Dermis blood vessel endothelial cell (primary cell): ENCODE data around the gene GPR37L1. TPM values are rescaled to one million over a fixed set of nuclear protein-coding genes. Genes with fewer than 3 reads are reported as not detected.
"Not testable (repeated sequence)": the region's sequence is repeated elsewhere in the genome, so short reads cannot be mapped to it uniquely, and the experiment has no call there.

Source experiments
- DNase-seq: peaks from one replicate; pipeline ENCODE4 v3.0.0; 2010
- total RNA-seq: library from RNA; depleted of rRNA; stranded (reverse); fragments of >200 nt; gene quantifications from 2 replicates; pipeline ENCODE4 v1.2.3, GENCODE V29; 2014

The GPR37L1 gene
- total RNA-seq, 1 donor from 2014 or later: not detected

DNA sequence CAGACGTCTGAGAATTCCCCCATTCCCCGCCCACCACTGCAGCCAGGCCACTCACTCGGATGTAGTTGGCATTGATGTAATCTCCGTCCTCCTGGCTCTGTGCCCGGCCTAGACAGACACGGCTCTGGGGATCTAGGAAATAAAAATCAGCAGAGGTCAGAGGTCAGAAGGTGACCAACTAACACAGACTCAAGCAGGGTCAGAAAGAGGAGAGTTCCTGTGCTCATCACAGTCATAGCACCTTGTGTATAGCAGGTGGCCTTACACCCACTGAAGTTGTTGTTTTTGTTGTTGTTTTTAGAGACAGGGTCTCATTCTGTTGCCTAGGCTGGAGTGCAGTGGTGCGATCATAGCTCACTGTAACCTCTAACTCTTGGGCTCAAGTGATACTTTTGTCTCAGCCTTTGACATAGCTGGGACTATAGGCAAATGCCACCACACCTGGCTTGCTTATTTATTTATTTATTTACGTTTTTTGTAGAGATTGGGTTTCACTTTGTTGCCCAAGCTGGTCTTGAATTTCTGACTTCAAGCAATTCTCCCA lies 32.8 kb downstream of the GPR37L1 start:
- DNase-seq: peak; percentile 71

DNA sequence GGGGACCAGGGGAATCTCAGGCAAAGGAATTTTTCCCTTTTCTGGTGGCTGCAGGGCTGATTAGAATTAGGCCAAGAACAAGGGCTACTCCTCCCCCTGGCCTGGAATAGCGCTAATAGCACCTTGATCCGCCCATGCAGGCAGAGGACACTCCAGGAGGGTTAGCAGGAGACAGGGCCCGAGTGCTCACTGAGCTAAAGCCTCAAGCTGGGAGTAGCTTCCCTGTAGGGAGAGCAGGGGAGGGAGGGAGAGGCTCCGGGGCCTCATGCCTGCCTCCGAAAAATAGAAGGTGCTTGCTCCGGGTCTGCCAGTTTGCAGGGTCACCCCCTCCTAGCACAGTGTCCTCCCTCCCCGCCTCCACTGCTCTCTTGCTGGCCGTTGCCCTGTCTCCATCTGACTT lies 33.9 kb downstream of the GPR37L1 start:
- no peak for DNase-seq

DNA sequence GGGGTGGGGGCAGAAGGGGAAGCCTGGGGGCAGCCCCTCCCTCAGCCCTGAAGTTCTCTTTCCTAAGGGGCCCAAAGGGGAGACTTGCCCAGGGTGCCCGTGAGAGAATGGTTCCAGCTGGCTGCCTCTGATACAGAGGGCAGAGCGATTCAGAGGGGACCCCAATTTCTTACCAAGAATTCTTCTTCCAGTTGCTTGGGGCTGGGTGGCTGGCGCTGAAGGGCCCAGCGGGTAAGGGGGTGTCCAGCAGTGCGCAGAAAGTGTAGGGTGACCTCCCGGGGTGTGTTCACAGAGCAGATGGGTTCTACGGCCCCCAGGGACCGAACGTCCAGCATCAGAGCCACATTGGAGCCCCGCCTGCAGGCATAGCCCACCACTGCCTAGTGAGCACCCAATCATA lies 35.2 kb downstream of the GPR37L1 start:
- no peak for DNase-seq

DNA sequence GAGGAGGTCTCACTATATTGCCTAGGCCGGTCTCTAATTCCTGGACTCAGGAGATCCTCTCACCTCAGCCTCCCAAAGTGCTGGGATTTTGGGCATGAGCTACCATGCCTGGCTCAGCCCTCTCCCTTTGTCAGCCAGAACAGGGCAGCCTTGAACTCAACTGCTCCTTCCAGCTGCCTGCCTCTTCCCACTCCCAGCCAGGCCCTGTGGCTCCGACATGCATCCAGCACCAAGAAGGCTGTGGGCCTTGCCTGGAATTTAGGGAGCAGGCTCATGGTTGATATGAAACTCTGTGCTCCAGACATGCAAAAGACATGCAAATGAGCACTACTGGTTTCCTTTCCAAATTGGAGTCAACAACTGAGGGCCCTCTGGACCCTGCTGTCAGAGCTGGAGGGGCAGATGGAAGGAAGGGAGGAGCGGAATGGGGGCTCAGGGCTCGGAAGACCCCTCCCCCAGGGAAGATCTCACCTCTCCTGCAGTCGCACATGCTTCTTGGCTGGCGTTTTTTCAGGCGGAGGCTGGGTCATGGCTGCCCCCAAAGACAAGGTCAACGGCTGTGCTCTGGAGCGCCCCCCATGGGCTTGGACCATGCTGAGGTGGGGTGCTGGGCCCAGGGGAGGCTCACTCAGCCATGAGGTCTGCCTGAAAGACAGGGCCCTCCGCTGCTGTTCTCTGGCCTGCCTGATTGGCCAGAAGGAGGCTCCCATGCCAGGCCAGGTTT lies 36.3 kb downstream of the GPR37L1 start:
- DNase-seq: no peak

DNA sequence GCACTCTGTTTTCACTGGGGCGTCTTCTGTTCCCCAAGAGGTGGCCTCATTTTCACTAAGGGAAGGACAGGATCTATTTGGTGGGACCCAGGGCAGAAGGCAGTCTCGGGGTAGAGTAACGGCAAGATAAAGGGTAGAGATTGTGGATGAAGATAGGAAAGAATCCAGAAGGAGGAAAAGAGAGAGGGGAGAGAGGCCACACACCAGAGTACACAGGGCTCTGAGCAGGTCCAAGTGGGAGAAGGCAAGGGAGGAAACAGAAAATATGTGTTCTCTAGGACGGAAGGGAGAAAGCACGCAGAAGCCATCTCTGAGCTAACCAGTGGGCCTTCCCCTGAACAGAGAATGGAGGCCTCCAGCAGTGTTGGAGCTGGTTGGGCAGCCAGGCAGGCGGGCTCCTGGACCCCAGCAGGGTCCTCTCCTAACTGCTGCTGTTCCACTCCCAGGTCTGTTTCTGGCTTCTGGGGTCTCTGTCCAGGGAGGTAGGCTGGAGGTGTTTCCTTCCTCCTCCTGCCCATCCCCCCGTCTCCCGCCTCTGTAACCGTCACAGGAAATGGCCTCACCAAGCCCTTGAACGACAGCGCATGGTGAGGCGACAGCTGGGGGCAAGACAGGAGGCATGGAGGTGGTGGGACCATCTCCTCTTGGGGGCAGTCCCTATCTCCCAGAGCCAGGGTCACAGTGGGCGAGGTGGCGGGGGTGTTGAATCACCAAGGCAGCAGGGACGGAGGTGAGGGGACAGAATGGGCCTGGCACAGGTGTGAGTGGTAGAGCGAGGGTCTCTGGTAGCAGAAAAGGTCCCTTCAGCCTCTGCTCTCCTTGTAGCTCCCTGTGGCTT lies 37.0 kb downstream of the GPR37L1 start:
- peak; percentile 44 for DNase-seq

DNA sequence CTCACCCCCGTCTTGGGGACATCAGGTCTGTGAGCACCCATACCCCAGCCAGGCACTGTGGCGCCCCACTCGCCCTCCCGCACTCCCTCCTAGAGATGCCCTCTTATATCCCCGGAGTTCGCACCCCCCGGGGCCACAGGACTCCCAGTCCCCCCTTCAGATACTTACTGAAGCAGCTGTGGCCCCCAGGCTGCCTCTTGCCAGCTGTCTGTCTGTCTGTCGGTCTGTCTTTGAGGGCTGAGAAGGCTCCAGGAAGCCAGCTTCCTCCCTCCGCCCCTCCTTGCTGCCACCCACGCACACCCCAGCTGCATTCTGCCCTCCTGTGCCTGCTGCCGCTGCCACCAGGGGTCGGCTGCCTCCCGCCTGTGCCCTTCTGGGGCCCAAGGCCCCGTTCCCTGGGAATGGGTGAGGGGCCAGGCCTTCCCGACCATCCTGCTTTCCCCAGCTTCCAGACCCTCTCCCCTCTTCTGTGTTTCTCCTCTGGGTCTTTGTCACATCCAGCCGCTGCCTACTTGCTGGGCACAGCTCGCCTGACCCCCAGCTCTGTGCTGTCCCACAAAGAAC lies 37.7 kb downstream of the GPR37L1 start, which contains the start of gene PTPN7:
Gene PTPN7, minus strand, starts transcription at position 226 of the 564 bp plus-strand sequence. CDS start 1,200 bp downstream, outside the sequence.
- DNase-seq: peak; percentile 57

DNA sequence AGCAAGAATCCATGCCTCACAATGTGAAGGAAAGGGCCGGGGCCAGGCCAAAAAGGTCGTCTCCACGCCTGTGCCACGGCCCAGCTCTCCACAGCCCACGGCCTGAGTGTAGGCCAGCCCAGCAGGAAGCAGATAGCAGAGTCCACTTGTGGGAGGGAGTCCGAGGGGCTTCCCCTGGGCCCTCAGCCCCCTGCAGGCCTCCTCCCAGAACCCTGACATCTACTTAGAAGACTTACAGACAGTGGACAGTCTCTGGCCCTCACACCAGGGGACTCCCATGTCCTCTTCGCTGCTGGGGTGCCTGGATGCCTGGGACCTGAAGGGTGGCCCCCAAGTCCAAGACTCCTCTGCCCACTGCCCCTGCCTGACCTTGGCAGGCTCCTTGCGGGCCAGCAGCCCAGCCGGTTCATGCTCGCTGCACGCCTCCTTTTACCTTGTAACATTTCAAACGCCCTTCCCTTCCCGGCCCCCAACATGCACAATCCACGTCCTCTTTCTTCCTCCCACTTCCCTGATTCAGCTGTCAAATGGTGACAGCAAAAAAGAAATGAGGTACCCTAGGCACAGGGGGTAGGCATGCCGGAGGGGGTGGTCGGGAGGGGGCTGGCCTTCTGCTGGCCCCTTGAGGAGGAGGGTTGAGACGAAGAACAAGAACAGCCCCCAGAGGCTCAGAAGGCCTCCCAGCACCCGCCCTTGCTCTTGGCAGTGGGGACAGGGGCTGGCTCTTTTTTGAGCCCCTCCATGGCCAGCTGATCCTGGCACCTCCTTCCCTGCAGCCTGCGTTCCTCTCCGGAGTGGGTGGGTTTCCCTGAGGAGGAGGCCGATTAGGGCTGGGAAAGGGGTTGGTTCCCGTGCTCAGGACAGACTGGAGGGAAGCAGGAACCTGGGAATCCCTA lies 38.7 kb downstream of the GPR37L1 start:
- no peak for DNase-seq

DNA sequence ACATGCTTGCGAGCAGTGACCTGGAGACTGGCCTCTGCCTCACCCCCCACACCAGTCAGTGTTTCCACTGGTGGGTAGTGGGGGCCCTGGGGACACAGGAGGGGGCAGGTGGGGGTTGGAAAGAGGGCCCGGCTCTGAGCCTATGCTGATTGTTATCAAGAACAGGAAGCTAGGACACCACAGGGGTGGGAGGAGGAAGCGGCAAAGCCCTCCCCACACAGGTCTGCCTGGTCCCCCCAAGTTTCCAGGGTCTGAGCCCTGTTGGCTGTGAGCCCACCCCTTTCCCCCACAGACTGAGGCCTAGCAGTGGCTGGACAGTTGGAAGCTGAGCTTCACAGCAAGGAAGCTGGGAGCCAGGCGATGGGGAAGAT lies 39.3 kb downstream of the GPR37L1 start:
- no peak for DNase-seq

DNA sequence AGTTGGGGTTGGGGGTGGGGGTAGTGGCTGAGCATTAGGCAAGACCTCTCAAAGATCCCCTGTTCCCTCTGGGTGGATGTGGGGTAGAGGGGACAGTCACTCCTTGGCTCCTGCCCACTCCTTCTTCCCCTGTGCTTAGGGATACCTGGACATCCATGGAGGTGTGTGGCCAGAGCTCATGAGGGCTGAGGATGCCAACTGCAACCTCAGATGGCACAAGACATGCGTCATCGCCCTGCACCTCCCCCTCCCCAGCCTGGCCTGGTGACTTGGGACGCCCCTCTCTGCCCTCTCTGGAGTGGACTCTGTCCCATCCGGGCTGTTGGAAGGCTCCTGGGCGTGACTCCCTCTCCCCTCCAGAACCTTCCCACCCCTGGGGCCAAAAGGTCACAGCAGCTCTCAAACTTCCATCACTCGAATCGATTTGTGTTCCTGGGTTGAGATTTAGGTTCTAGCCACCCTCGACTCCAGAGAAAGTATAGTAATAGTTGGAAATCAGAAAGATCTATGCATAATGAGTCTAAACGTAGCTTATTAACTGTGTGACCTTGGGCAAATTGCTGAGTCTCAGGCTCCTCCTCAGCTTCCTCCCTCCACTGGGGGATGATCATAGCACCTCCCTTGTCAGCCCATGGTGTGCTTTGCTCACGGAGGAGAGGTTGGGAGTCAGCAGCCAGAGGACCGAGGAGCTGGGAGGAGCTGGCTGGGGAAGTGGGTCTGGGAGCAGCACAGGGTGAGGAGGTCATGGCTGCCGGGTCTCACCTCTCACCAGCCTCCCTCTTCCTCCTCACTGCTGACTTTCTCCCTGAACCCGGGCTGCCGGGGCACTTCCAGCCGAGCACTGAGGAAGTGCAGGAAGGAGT lies 39.9 kb downstream of the GPR37L1 start:
- no peak for DNase-seq

DNA sequence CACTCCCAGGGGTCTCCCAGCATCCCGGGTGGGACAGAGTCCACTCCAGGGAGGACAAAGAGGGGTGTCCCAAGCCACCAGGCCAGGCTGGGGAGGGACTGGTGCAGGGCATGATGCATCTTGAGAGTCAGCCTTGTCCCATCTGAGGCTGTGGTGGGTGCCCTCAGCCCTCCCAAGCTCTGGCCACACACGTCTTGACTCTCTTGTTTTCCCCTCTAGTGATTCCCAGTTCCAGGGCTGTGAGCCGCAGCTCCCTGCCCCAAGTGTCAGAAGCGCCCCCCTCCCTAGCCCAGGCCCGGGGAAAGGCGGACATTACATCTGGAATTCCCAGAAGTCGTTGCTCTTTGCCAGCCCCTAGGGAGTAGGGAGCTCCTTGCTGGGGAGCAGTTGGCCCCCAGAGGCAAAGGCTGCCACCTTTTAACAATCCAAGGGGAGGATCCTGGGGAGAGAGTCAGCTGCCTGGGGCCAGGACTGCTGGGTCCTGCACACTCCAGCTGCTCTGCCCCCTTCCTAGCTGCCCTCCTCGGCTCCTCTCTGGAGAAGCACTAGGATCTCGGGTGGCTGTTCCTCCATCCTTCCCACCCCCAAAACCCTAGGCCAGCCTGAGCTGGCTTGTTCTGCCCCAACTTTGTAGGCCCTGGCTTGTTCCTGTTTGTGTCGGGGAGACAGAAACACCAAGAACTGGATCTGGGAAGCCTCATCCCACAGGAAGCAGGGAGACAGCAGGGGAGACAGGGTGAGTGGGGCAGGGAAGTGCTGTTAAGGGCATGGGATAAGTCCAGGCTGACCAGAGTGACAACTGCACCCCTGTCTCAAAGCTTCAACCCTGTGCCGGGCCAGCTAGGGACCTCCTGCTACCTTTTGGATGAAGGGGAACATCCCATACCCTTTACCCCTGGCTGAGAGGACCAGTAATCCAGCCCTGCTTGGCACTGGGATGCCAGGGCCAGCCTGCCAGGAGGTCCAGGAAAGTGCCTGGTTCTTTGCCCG lies 40.9 kb downstream of the GPR37L1 start:
- DNase-seq: no peak

DNA sequence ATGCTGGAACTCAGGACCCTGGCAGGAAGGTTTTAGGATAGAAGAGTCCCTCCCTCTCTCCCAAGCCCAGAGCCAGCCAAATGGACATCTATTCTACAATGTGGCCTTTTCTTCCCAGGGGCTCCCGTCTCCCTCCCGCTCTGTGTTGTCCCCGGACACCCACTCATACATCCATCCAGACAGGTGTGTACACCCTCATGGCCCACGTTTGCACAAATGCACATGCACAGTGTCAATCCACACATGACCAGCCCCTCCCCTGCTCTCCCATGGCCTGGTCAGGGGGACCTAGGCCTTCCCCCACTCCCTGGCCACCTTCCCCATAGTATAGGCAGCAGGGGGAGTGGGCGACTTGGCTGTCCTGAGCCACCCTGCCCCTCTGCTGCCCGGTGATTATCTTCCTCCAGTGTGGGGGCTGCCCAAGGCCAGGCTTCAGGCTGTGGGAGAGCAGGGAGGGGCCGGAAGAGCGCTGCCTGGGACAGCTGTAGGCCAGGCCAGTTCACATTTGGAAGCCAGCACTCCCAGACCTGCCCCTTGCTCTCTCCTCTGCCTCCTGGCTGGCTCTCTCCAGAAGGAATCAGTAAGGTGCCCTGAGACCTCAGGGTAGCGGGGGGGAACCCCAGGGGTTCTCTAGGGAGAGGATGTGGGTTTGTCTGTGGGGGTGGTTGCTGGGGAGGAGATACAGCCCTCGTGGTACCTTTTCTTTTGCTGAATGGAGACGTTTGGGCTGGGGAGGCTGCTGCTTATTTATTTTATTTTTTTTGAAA lies 41.7 kb downstream of the GPR37L1 start:
- no peak for DNase-seq

DNA sequence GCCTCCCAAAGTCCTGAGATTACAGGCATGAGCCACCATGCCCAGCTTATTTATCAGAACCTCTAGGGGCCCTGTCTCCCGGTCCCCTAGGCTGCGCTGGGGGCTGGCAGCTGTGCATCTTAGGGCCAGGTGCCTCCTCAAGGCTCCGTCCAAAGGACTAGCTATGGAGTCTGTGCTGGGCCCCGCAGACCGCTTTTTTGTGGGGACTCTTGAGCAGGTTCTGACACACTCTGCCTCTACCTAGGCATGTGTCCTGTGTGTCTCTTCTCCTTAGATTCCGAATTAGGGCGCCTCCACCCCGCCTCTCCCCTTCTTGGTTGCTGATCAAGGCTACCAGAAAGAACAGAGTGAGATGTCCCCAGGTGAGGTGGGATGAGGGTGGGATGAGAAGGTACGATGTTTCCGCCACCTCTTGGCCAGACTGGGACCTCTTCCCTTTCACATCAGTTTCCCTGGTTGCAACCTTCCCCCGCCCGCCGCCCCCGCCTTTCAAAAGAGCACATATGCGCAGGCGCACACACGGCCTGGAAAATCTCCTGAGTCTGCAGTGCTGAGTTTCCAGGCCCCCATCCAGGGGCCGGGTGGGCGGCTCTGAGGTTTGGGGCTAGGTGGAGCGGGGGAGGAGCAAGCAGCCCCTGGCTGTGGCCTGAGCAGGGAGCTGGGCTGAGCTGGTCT lies 42.7 kb downstream of the GPR37L1 start:
- no peak for DNase-seq

DNA sequence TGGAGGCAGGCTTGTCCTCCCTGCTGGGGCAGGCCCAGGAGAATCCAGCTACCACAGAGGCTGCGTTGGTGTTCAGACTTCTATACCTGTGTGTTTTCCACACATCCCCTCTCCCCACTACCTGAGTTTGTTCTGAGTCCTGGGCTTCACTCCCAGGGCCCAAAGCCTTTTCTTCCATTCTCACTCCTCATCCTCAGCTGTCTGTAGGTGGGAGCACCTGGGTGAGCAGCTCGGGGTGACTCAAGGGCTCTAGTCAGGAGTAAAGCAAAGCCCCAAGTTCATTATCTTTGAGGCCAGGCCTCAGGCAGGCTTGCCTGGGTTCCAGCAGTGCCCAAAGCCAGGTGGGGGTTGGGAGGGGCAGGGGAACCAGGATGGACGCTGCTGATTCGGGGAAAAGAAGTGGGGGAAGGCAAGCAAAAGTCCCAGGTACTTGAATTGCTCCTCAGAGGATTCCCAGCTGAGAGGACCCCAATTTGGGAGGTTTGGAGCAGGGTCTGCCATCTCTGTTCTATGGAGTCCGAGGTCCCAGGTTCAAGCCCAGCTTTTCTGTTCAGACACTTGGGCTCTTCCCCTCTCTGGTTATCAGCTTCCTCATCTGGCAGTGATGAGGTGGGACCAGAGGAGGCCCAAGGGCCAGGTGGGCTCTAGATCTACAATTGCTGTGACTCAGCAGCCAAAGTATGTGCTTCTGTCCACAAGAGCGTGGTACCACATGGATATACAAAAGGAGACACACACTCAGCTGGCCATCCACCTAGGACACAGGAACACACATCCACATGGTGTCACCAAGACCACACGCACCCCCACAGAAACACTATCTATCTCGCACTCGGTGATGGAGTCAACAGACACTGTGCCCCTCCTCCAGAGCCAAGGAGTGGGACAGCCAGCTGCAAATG lies 43.5 kb downstream of the GPR37L1 start:
- DNase-seq: no peak

DNA sequence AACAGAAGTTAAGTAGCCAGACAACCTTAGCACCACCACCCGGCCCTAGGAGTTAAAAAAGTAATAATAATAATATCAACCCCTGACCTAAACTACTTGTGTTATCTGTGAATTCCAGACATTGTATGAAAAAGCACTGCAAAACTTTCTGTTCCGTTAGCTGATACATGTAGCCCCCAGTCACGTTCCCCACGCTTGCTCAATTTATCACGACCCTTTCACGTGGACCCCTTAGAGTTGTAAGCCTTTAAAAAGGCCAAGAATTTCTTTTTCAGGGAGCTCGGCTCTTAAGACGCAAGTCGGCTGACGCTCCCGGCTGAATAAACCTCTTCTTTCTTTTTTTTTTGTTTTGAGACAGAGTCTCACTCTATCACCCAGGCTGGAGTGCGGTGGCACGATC lies 44.3 kb downstream of the GPR37L1 start:
- DNase-seq: not testable (repeated sequence)

DNA sequence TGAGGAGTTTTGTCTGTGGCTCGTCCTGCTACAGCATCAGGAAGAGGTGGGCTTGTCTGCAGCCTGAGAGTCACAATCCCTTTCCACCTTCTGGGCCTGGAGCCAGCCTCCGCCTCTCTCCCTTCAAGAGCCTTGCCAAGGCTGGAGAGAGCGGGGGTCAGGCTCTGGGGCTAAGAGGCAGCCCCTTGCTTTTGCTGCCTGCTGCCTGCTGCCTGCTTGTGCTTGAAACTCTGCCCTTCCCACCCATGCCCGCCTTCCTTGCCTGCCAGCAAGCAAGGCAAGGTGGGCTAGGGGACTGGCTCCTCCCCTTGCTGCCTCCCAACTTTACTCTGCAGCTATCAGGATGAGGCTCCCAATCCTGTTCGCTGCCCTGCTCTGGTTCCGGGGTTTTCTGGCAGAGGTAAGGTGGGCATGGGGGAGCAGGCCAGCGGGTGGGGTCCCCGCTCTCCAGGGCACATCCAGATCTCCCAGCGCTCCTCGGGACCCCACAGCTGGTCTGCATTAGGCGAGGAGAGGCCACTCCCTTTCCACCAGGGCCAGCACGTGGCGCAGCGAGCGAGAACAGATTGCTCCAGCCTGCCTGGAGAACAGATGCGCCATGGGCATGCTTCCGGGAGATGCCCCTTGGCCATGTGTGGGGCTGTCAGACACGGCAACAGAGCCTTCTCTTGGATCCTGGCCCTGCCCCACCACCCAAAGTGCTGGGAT lies 45.1 kb downstream of the GPR37L1 start:
- DNase-seq: peak; percentile 48

DNA sequence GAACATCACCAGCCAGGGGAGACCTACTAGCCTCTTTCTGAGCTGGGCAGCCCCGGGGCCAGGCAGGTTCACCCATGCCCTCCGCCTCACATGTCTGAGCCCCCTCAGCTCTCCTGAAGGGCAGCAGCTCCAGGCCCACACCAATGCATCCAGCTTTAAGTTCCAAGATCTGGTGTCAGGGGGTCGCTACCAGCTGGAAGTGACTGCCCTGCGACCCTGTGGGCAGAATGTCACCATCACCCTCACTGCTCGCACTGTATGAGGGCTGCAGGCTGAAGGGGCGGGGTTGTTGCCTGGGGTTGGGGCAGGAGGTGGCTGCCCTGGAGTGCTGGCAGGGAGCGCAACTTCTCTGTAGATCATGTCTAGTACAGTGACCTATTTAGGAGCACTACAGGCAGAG lies 46.1 kb downstream of the GPR37L1 start:
- no peak for DNase-seq

DNA sequence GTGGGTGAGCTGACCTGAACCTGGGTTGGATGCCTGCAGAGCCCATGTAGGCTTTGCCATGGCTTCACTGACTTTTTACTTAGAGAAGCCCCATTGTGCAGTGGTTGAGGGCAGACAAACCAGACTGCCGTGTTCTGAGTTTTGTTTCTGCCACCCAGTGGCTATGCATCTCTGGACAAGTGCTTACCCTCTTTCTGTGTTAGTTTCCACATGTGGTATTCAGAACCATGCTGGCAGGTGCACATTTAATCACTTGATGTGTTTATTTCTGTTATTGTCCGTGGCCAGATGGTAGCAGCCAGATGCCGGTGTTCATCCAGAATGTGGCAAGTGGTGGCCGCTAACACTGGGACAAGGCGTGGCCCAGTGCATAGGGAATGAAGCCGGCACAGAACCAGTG lies 48.0 kb downstream of the GPR37L1 start:
- DNase-seq: no peak
